GM21529 (cell line): ENCODE data around the gene RBFOX1.

ENCODE experiments used
- ATAC-seq: cut with Tn5 transposase; IDR thresholded peaks from one replicate; pipeline ENCODE4 v1.9.1; 2021; ENCODE audit not compliant: unreplicated experiment

Gene RBFOX1

GRCh38 chr16:7755347-7755882 is 422.8 kb downstream of the RBFOX1 start:
- no peak for ATAC-seq
